Measurements from ENCODE around the gene UBR4. TPM values are rescaled to one million over a fixed set of nuclear protein-coding genes. Genes with fewer than 3 reads are reported as not detected.

The UBR4 gene
- polyA plus RNA-seq, 3 donors: 44.3 to 93.8 (median 49.4) TPM

DNA sequence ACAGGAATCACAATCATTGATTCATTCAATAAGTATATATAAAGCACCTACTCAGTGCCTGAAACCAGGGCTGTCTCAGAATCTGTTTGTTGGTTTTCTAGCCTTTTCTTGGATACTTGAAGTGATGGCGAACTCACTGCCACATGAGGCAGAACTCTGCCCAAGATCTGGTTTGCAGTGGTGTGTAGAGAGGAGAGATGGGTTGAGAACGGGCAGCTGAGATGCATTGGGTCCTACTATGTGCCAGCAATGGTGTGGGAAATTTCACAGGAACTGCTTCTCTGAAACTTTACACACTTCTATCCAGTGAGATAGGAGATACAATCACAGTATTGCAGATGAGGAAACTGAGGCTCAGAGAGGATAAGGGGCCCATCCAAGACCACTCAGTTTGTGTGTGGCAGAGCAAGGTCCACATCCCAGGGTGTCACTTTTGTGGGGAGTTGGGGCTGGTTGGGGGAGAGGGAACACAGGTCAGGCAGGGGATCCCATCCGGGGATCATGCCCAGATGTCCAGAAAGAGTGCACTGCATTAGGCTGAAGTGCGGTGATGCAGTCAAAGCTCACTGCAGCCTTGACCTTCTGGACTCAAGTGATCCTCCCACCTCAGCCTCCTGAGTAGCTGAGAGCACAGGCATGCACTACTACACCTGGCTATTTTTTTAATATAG, 169.9 kb downstream of the UBR4 start:
- Histone ChIP-seq H3K27ac (ENCODE audit: low read depth in 1 of 2, low read length in 2 of 2) (no peak overlapping the region), H3K4me2 (replicated peaks; ENCODE audit: extremely low read depth, low read length, poor library complexity, severe bottlenecking) (no peak overlapping the region), H4K20me1 (ENCODE audit: insufficient read depth, low read length) (no peaks in the 10 kb centered on the region), H3K4me3 (replicated peaks in 1 of 3; ENCODE audit: low read depth in 2 of 3, low read length in 3 of 3) (no peak overlapping the region), H3K36me3 (replicated peaks in 1 of 2; ENCODE audit: control insufficient read depth in 1 of 2, insufficient read depth in 2 of 2, low read length in 2 of 2) (no peaks in the 10 kb centered on the region), H3K9ac (ENCODE audit: insufficient read depth, low read length, poor library complexity, severe bottlenecking) (no peak overlapping the region), H3K4me1 (ENCODE audit: control insufficient read depth in 1 of 2, insufficient read depth in 2 of 2, low read length in 2 of 2) (no peaks in the 10 kb centered on the region), H2AFZ (ENCODE audit: insufficient read depth, low read depth, low read length, poor library complexity, severe bottlenecking) (no peak overlapping the region), H3K9me3 (replicated peaks in 1 of 2; ENCODE audit: control insufficient read depth in 1 of 2, insufficient read depth in 1 of 2, low read length in 2 of 2) (no peaks in the 10 kb centered on the region), H3K27me3 (ENCODE audit: control insufficient read depth in 2 of 2, insufficient read depth in 2 of 2, low read length in 2 of 2) (peaks cover 0 to 11% of the 10 kb centered on the region in 2 donors), H3K79me2 (ENCODE audit: insufficient read depth, low read length) (no peaks in the 10 kb centered on the region)
- Mint-ChIP-seq H3K27me3 (ENCODE audit: low read depth in 3 of 3) (peaks cover 11 to 42% (median 18%) of the 10 kb centered on the region in 3 donors), H3K36me3 (no peaks in the 10 kb centered on the region), H3K9me3 (no peaks in the 10 kb centered on the region), H3K4me3 (no peak overlapping the region), H3K27ac (no peak overlapping the region), H3K4me1 (no peaks in the 10 kb centered on the region)
- intact Hi-C loops (cut with micrococcal nuclease): no loop called here
- DNase-seq: no peak
- WGBS (ENCODE audit: insufficient coverage): 100% methylated on average over 1 of the region's 4 CpGs
- TF ChIP-seq, protein P1, sequence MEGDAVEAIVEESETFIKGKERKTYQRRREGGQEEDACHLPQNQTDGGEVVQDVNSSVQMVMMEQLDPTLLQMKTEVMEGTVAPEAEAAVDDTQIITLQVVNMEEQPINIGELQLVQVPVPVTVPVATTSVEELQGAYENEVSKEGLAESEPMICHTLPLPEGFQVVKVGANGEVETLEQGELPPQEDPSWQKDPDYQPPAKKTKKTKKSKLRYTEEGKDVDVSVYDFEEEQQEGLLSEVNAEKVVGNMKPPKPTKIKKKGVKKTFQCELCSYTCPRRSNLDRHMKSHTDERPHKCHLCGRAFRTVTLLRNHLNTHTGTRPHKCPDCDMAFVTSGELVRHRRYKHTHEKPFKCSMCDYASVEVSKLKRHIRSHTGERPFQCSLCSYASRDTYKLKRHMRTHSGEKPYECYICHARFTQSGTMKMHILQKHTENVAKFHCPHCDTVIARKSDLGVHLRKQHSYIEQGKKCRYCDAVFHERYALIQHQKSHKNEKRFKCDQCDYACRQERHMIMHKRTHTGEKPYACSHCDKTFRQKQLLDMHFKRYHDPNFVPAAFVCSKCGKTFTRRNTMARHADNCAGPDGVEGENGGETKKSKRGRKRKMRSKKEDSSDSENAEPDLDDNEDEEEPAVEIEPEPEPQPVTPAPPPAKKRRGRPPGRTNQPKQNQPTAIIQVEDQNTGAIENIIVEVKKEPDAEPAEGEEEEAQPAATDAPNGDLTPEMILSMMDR (IDR thresholded peaks at IDR 0.05): no peak

DNA sequence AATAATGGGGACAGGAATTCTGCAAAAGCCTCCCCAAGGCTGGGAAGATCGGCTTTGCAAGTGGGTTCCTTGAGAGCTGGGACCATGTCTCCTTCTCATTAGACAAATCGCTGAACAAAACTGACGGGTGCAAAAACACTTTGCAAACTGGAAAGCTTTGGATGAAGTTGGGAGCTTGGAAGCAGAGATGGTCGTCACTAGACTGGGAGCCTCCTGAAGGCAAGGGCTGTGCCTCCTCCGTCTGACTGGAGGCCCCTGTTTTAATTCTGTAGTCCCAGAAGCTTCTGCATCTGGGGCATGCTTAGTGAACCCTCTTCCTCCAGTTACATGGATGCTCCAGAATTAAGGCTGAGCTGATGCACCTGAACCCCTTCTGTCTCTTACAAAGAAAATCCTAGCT, 171.3 kb downstream of the UBR4 start:
- Histone ChIP-seq H3K27me3 (ENCODE audit: control insufficient read depth in 2 of 2, insufficient read depth in 2 of 2, low read length in 2 of 2) (peaks cover 0 to 9% of the 10 kb centered on the region in 2 donors), H3K79me2 (ENCODE audit: insufficient read depth, low read length) (no peaks in the 10 kb centered on the region), H4K20me1 (ENCODE audit: insufficient read depth, low read length) (no peaks in the 10 kb centered on the region), H3K27ac (ENCODE audit: low read depth in 1 of 2, low read length in 2 of 2) (no peak overlapping the region), H3K36me3 (replicated peaks in 1 of 2; ENCODE audit: control insufficient read depth in 1 of 2, insufficient read depth in 2 of 2, low read length in 2 of 2) (no peaks in the 10 kb centered on the region), H3K4me2 (replicated peaks; ENCODE audit: extremely low read depth, low read length, poor library complexity, severe bottlenecking) (no peak overlapping the region), H3K4me1 (ENCODE audit: control insufficient read depth in 1 of 2, insufficient read depth in 2 of 2, low read length in 2 of 2) (no peaks in the 10 kb centered on the region), H3K9ac (ENCODE audit: insufficient read depth, low read length, poor library complexity, severe bottlenecking) (no peak overlapping the region), H3K4me3 (replicated peaks in 1 of 3; ENCODE audit: low read depth in 2 of 3, low read length in 3 of 3) (no peak overlapping the region), H2AFZ (ENCODE audit: insufficient read depth, low read depth, low read length, poor library complexity, severe bottlenecking) (no peak overlapping the region), H3K9me3 (replicated peaks in 1 of 2; ENCODE audit: control insufficient read depth in 1 of 2, insufficient read depth in 1 of 2, low read length in 2 of 2) (no peaks in the 10 kb centered on the region)
- Mint-ChIP-seq H3K27me3 (ENCODE audit: low read depth in 3 of 3) (peaks cover 11 to 35% (median 20%) of the 10 kb centered on the region in 3 donors), H3K27ac (no peak overlapping the region), H3K36me3 (no peaks in the 10 kb centered on the region), H3K4me1 (no peaks in the 10 kb centered on the region), H3K4me3 (no peak overlapping the region), H3K9me3 (no peaks in the 10 kb centered on the region)
- intact Hi-C loops (cut with micrococcal nuclease): no loop called here
- no peak for DNase-seq
- TF ChIP-seq, protein P1 (IDR thresholded peaks at IDR 0.05): no peak
- WGBS (ENCODE audit: insufficient coverage): 93% methylated on average over 5 of the region's 5 CpGs

Data from CD14-positive monocyte (primary cell).